ENCODE data around the gene RBPMS2.

RBPMS2 gene

DNA sequence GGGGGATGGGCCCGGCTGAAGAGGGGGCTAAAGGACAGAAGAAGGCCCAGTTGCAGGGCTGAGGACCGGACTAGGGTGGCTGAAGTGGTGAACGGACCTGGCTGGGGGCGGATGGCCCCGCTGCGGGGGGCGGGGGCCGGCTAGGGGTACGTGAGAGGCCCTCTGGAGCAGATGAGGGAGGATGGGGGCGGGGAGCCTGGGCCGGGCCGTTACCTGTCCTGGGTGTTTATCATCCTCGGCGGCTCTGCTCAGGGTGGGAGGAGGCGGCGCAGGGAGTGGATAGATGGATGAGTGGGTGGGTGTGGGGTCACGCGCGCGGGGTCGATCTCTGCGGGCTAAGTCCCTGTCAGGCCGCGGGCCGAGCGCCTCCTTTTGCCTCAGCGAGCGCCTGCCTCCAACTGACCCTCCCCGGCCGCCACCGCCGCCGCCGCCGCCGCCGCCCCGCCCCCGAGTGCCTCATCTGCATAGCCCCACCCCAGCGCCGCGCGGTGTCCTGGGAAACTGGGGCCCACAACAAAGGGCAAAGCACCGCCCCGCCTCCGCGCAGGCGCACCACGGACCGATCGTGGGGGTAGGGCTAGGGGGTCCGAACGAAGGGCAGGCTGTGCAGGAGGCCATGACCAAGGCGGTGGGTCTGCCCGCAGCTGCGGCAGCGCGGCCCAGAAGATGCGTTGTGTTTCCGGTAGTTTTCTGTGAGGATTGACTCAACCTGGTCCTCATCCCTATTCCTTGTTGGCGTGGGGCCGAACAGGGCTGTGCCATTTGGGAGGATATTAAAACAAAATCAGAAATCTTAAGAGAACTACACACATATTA, 72.4 kb downstream of the RBPMS2 start:
- TF ChIP-seq, protein P1, sequence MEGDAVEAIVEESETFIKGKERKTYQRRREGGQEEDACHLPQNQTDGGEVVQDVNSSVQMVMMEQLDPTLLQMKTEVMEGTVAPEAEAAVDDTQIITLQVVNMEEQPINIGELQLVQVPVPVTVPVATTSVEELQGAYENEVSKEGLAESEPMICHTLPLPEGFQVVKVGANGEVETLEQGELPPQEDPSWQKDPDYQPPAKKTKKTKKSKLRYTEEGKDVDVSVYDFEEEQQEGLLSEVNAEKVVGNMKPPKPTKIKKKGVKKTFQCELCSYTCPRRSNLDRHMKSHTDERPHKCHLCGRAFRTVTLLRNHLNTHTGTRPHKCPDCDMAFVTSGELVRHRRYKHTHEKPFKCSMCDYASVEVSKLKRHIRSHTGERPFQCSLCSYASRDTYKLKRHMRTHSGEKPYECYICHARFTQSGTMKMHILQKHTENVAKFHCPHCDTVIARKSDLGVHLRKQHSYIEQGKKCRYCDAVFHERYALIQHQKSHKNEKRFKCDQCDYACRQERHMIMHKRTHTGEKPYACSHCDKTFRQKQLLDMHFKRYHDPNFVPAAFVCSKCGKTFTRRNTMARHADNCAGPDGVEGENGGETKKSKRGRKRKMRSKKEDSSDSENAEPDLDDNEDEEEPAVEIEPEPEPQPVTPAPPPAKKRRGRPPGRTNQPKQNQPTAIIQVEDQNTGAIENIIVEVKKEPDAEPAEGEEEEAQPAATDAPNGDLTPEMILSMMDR (conservative IDR thresholded peaks at IDR 0.05; ENCODE audit: control insufficient read depth, insufficient read depth, low read depth, low read length): no peak
- DNase-seq (ENCODE audit: low read depth): peak; percentile 80
- H3K4me3 ChIP-seq (ENCODE audit: control insufficient read depth, low read depth, low read length): peak overlapping the region; percentile 84

GRCh38 chr15:64701482-64702184, 73.8 kb downstream of the RBPMS2 start:
- TF ChIP-seq, protein P1 (conservative IDR thresholded peaks at IDR 0.05; ENCODE audit: control insufficient read depth, insufficient read depth, low read depth, low read length): no peak
- DNase-seq (ENCODE audit: low read depth): no peak
- peak overlapping the region; percentile 84 for H3K4me3 ChIP-seq (ENCODE audit: control insufficient read depth, low read depth, low read length)

GRCh38 chr15:64701051-64701450, 74.3 kb downstream of the RBPMS2 start:
- H3K4me3 ChIP-seq (ENCODE audit: control insufficient read depth, low read depth, low read length): no peak overlapping the region
- TF ChIP-seq, protein P1 (conservative IDR thresholded peaks at IDR 0.05; ENCODE audit: control insufficient read depth, insufficient read depth, low read depth, low read length): no peak
- no peak for DNase-seq (ENCODE audit: low read depth)

- TF ChIP-seq, protein P1 (conservative IDR thresholded peaks at IDR 0.05; ENCODE audit: control insufficient read depth, insufficient read depth, low read depth, low read length): no peak
- DNase-seq (ENCODE audit: low read depth): peak; percentile 31
- peak overlapping the region; percentile 9 for H3K4me3 ChIP-seq (ENCODE audit: control insufficient read depth, low read depth, low read length)
Observed at GRCh38 chr15:64699751-64700388, 75.5 kb downstream of the RBPMS2 start.

- DNase-seq (ENCODE audit: low read depth): no peak
- TF ChIP-seq, protein P1 (conservative IDR thresholded peaks at IDR 0.05; ENCODE audit: control insufficient read depth, insufficient read depth, low read depth, low read length): no peak
- H3K4me3 ChIP-seq (ENCODE audit: control insufficient read depth, low read depth, low read length): no peak overlapping the region
Observed at GRCh38 chr15:64698823-64699222, 76.6 kb downstream of the RBPMS2 start.

- TF ChIP-seq, protein P1 (conservative IDR thresholded peaks at IDR 0.05; ENCODE audit: control insufficient read depth, insufficient read depth, low read depth, low read length): no peak
- H3K4me3 ChIP-seq (ENCODE audit: control insufficient read depth, low read depth, low read length): no peak overlapping the region
- DNase-seq (ENCODE audit: low read depth): peak; percentile 39
Observed at GRCh38 chr15:64697911-64698369, 77.4 kb downstream of the RBPMS2 start.
